ENCODE measurements around the gene AFF1.

- TF ChIP-seq CTCF (IDR thresholded peaks at IDR 0.05): no peak
- no peak for TF ChIP-seq POLR2A (IDR thresholded peaks at IDR 0.05)
These were observed 15.1 kb upstream of the AFF1 start for GRCh38 chr4:86919561-86920223.
